ENCODE measurements around the gene TAP1.

TAP1 gene

GRCh38 chr6:32862725-32863124 is 9.2 kb upstream of the TAP1 start:
- H3K27me3 ChIP-seq (ENCODE audit: control insufficient read depth in 2 of 2, insufficient read depth in 2 of 2, low read length in 2 of 2): no peaks in the 10 kb centered on the region
- H3K36me3 ChIP-seq (ENCODE audit: control insufficient read depth in 2 of 2, insufficient read depth in 2 of 2, low read length in 2 of 2): peaks cover 17% of the 10 kb centered on the region in 2 donors
- no peak overlapping the region for H3K9ac ChIP-seq (ENCODE audit: low read depth in 1 of 2, low read length in 2 of 2)
- no peak overlapping the region for H3K27ac ChIP-seq (ENCODE audit: low read depth in 2 of 2, low read length in 2 of 2)
- H3K4me1 ChIP-seq (ENCODE audit: control insufficient read depth in 2 of 2, insufficient read depth in 2 of 2, low read length in 2 of 2): peaks cover 0 to 5% of the 10 kb centered on the region in 2 donors
- H3K9me3 ChIP-seq (ENCODE audit: control insufficient read depth in 2 of 2, low read length in 2 of 2): no peaks in the 10 kb centered on the region
- no peak overlapping the region for H3K4me3 ChIP-seq (ENCODE audit: low read length in 2 of 2)

GRCh38 chr6:32860674-32861073 is 7.2 kb upstream of the TAP1 start:
- Histone ChIP-seq H3K4me1 (ENCODE audit: control insufficient read depth in 2 of 2, insufficient read depth in 2 of 2, low read length in 2 of 2) (peaks cover 4 to 5% of the 10 kb centered on the region in 2 donors), H3K36me3 (ENCODE audit: control insufficient read depth in 2 of 2, insufficient read depth in 2 of 2, low read length in 2 of 2) (peaks cover 20 to 24% of the 10 kb centered on the region in 2 donors), H3K27ac (ENCODE audit: low read depth in 2 of 2, low read length in 2 of 2) (no peak overlapping the region), H3K9ac (ENCODE audit: low read depth in 1 of 2, low read length in 2 of 2) (no peak overlapping the region), H3K9me3 (ENCODE audit: control insufficient read depth in 2 of 2, low read length in 2 of 2) (no peaks in the 10 kb centered on the region), H3K27me3 (ENCODE audit: control insufficient read depth in 2 of 2, insufficient read depth in 2 of 2, low read length in 2 of 2) (no peaks in the 10 kb centered on the region), H3K4me3 (ENCODE audit: low read length in 2 of 2) (no peak overlapping the region)

- Histone ChIP-seq H3K36me3 (ENCODE audit: control insufficient read depth in 2 of 2, insufficient read depth in 2 of 2, low read length in 2 of 2) (peaks cover 20 to 24% of the 10 kb centered on the region in 2 donors), H3K27ac (ENCODE audit: low read depth in 2 of 2, low read length in 2 of 2) (no peak overlapping the region), H3K9me3 (ENCODE audit: control insufficient read depth in 2 of 2, low read length in 2 of 2) (no peaks in the 10 kb centered on the region), H3K9ac (ENCODE audit: low read depth in 1 of 2, low read length in 2 of 2) (no peak overlapping the region), H3K4me3 (ENCODE audit: low read length in 2 of 2) (no peak overlapping the region), H3K27me3 (ENCODE audit: control insufficient read depth in 2 of 2, insufficient read depth in 2 of 2, low read length in 2 of 2) (no peaks in the 10 kb centered on the region), H3K4me1 (ENCODE audit: control insufficient read depth in 2 of 2, insufficient read depth in 2 of 2, low read length in 2 of 2) (peaks cover 9 to 15% of the 10 kb centered on the region in 2 donors)
Measured at GRCh38 chr6:32858194-32858593, 4.7 kb upstream of the TAP1 start.

- H3K27ac ChIP-seq (ENCODE audit: low read depth in 2 of 2, low read length in 2 of 2): no peak overlapping the region
Measured at GRCh38 chr6:32857156-32857891, 3.8 kb upstream of the TAP1 start.

GRCh38 chr6:32855467-32856174 is 2.1 kb upstream of the TAP1 start:
- H3K4me3 ChIP-seq (ENCODE audit: low read length in 2 of 2): peak overlapping the region in 1 of 2 donors; percentile 96
- peak overlapping the region in 1 of 2 donors; percentile 99 for H3K27ac ChIP-seq (ENCODE audit: low read depth in 2 of 2, low read length in 2 of 2)
- H3K36me3 ChIP-seq (ENCODE audit: control insufficient read depth in 2 of 2, insufficient read depth in 2 of 2, low read length in 2 of 2): peaks cover 34 to 36% of the 10 kb centered on the region in 2 donors
- H3K4me1 ChIP-seq (ENCODE audit: control insufficient read depth in 2 of 2, insufficient read depth in 2 of 2, low read length in 2 of 2): peaks cover 21 to 26% of the 10 kb centered on the region in 2 donors
- peak overlapping the region in 1 of 2 donors; percentile 36 for H3K9ac ChIP-seq (ENCODE audit: low read depth in 1 of 2, low read length in 2 of 2)
- H3K27me3 ChIP-seq (ENCODE audit: control insufficient read depth in 2 of 2, insufficient read depth in 2 of 2, low read length in 2 of 2): no peaks in the 10 kb centered on the region
- H3K9me3 ChIP-seq (ENCODE audit: control insufficient read depth in 2 of 2, low read length in 2 of 2): no peaks in the 10 kb centered on the region

More at GRCh38 chr6:32857156-32857891, 3.8 kb upstream of the TAP1 start:
- peaks cover 13 to 15% of the 10 kb centered on the region in 2 donors for H3K4me1 ChIP-seq (ENCODE audit: control insufficient read depth in 2 of 2, insufficient read depth in 2 of 2, low read length in 2 of 2)
- H3K4me3 ChIP-seq (ENCODE audit: low read length in 2 of 2): no peak overlapping the region
- no peaks in the 10 kb centered on the region for H3K9me3 ChIP-seq (ENCODE audit: control insufficient read depth in 2 of 2, low read length in 2 of 2)
- no peak overlapping the region for H3K9ac ChIP-seq (ENCODE audit: low read depth in 1 of 2, low read length in 2 of 2)
- H3K36me3 ChIP-seq (ENCODE audit: control insufficient read depth in 2 of 2, insufficient read depth in 2 of 2, low read length in 2 of 2): peaks cover 20 to 24% of the 10 kb centered on the region in 2 donors
- H3K27me3 ChIP-seq (ENCODE audit: control insufficient read depth in 2 of 2, insufficient read depth in 2 of 2, low read length in 2 of 2): no peaks in the 10 kb centered on the region

- H3K27me3 ChIP-seq (ENCODE audit: control insufficient read depth in 2 of 2, insufficient read depth in 2 of 2, low read length in 2 of 2): no peaks in the 10 kb centered on the region
- H3K4me3 ChIP-seq (ENCODE audit: low read length in 2 of 2): peak overlapping the region; percentile 91 to 96
- peak overlapping the region; percentile 86 to 99 for H3K9ac ChIP-seq (ENCODE audit: low read depth in 1 of 2, low read length in 2 of 2)
- H3K27ac ChIP-seq (ENCODE audit: low read depth in 2 of 2, low read length in 2 of 2): peak overlapping the region; percentile 99
- no peaks in the 10 kb centered on the region for H3K9me3 ChIP-seq (ENCODE audit: control insufficient read depth in 2 of 2, low read length in 2 of 2)
- H3K36me3 ChIP-seq (ENCODE audit: control insufficient read depth in 2 of 2, insufficient read depth in 2 of 2, low read length in 2 of 2): peaks cover 41 to 46% of the 10 kb centered on the region in 2 donors
- peaks cover 21 to 26% of the 10 kb centered on the region in 2 donors for H3K4me1 ChIP-seq (ENCODE audit: control insufficient read depth in 2 of 2, insufficient read depth in 2 of 2, low read length in 2 of 2)
Measured at GRCh38 chr6:32854376-32855178, 1.1 kb upstream of the TAP1 start.

GRCh38 chr6:32852844-32853540 is 512 bp downstream of the TAP1 start:
- H3K27me3 ChIP-seq (ENCODE audit: control insufficient read depth in 2 of 2, insufficient read depth in 2 of 2, low read length in 2 of 2): no peaks in the 10 kb centered on the region
- peak overlapping the region; percentile 96 to 99 for H3K9ac ChIP-seq (ENCODE audit: low read depth in 1 of 2, low read length in 2 of 2)
- peaks cover 42 to 44% of the 10 kb centered on the region in 2 donors for H3K36me3 ChIP-seq (ENCODE audit: control insufficient read depth in 2 of 2, insufficient read depth in 2 of 2, low read length in 2 of 2)
- H3K27ac ChIP-seq (ENCODE audit: low read depth in 2 of 2, low read length in 2 of 2): peak overlapping the region; percentile 99
- H3K9me3 ChIP-seq (ENCODE audit: control insufficient read depth in 2 of 2, low read length in 2 of 2): no peaks in the 10 kb centered on the region
- H3K4me3 ChIP-seq (ENCODE audit: low read length in 2 of 2): peak overlapping the region; percentile 91 to 96
- H3K4me1 ChIP-seq (ENCODE audit: control insufficient read depth in 2 of 2, insufficient read depth in 2 of 2, low read length in 2 of 2): peaks cover 21 to 26% of the 10 kb centered on the region in 2 donors

- peak overlapping the region; percentile 96 to 99 for H3K9ac ChIP-seq (ENCODE audit: low read depth in 1 of 2, low read length in 2 of 2)
- H3K27ac ChIP-seq (ENCODE audit: low read depth in 2 of 2, low read length in 2 of 2): peak overlapping the region; percentile 99
- peaks cover 44 to 47% of the 10 kb centered on the region in 2 donors for H3K36me3 ChIP-seq (ENCODE audit: control insufficient read depth in 2 of 2, insufficient read depth in 2 of 2, low read length in 2 of 2)
- no peaks in the 10 kb centered on the region for H3K27me3 ChIP-seq (ENCODE audit: control insufficient read depth in 2 of 2, insufficient read depth in 2 of 2, low read length in 2 of 2)
- no peaks in the 10 kb centered on the region for H3K9me3 ChIP-seq (ENCODE audit: control insufficient read depth in 2 of 2, low read length in 2 of 2)
- H3K4me3 ChIP-seq (ENCODE audit: low read length in 2 of 2): peak overlapping the region; percentile 91 to 96
- peaks cover 21 to 26% of the 10 kb centered on the region in 2 donors for H3K4me1 ChIP-seq (ENCODE audit: control insufficient read depth in 2 of 2, insufficient read depth in 2 of 2, low read length in 2 of 2)
Measured at GRCh38 chr6:32852018-32852843, 1.3 kb downstream of the TAP1 start.

- Histone ChIP-seq H3K9me3 (ENCODE audit: control insufficient read depth in 2 of 2, low read length in 2 of 2) (no peaks in the 10 kb centered on the region), H3K27ac (ENCODE audit: low read depth in 2 of 2, low read length in 2 of 2) (no peak overlapping the region), H3K36me3 (ENCODE audit: control insufficient read depth in 2 of 2, insufficient read depth in 2 of 2, low read length in 2 of 2) (peaks cover 52 to 53% of the 10 kb centered on the region in 2 donors), H3K4me3 (ENCODE audit: low read length in 2 of 2) (no peak overlapping the region), H3K27me3 (ENCODE audit: control insufficient read depth in 2 of 2, insufficient read depth in 2 of 2, low read length in 2 of 2) (no peaks in the 10 kb centered on the region), H3K4me1 (ENCODE audit: control insufficient read depth in 2 of 2, insufficient read depth in 2 of 2, low read length in 2 of 2) (peaks cover 19 to 25% of the 10 kb centered on the region in 2 donors), H3K9ac (ENCODE audit: low read depth in 1 of 2, low read length in 2 of 2) (no peak overlapping the region)
Measured at GRCh38 chr6:32851025-32851424, 2.5 kb downstream of the TAP1 start.
